Glutamatergic neuron (in vitro differentiated cells): ENCODE results near the gene PPP2R5C. TPM values are rescaled to one million over a fixed set of nuclear protein-coding genes. Genes with fewer than 3 reads are reported as not detected.
"Not testable (repeated sequence)": the region's sequence is repeated elsewhere in the genome, so short reads cannot be mapped to it uniquely, and the experiment has no call there.

Source experiments
- DNase-seq: peaks from one replicate; pipeline ENCODE4 v3.0.0; 2022
- H3K27ac Mint-ChIP-seq: one replicate; pipeline ENCODE4 v1.8.0; 2020; ENCODE audit warnings: mild to moderate bottlenecking, mixed read lengths, inconsistent platforms; ENCODE audit not compliant: unreplicated experiment
- H3K27me3 Mint-ChIP-seq: one replicate; pipeline ENCODE4 v1.8.0; 2020; ENCODE audit warnings: mild to moderate bottlenecking, moderate library complexity, mixed read lengths, inconsistent platforms; ENCODE audit not compliant: unreplicated experiment
- H3K36me3 Mint-ChIP-seq: one replicate; pipeline ENCODE4 v1.8.0; 2020; ENCODE audit warnings: mild to moderate bottlenecking, mixed read lengths, inconsistent platforms; ENCODE audit not compliant: unreplicated experiment
- H3K4me1 Mint-ChIP-seq: one replicate; pipeline ENCODE4 v1.8.0; 2020; ENCODE audit warnings: mild to moderate bottlenecking, low read depth, mixed read lengths, inconsistent platforms; ENCODE audit not compliant: unreplicated experiment
- H3K4me3 Mint-ChIP-seq: one replicate; pipeline ENCODE4 v1.8.0; 2020; ENCODE audit warnings: mild to moderate bottlenecking, mixed read lengths, inconsistent platforms; ENCODE audit not compliant: unreplicated experiment
- H3K9me3 Mint-ChIP-seq: one replicate; pipeline ENCODE4 v1.8.0; 2020; ENCODE audit warnings: mild to moderate bottlenecking, moderate library complexity, mixed read lengths, inconsistent platforms; ENCODE audit not compliant: unreplicated experiment
- total RNA-seq: library from RNA; stranded (reverse); fragmentation: NEBNext Ultra II Directional; extraction: Animal tissue kit (Norgen Biotek cat#: 25700); gene quantifications from one replicate; pipeline ENCODE4 v1.2.1, GENCODE V29; 2021; ENCODE audit not compliant: unreplicated experiment
- TF ChIP-seq, protein P1 (sequence below): fragments of 200-600 bp; sonication (generic); IDR thresholded peaks from one replicate; pipeline ENCODE4 v1.5.0; 2021; ENCODE audit not compliant: partially characterized antibody, unreplicated experiment

The PPP2R5C gene
- total RNA-seq, 1 donor from 2014 or later: 116 TPM

DNA sequence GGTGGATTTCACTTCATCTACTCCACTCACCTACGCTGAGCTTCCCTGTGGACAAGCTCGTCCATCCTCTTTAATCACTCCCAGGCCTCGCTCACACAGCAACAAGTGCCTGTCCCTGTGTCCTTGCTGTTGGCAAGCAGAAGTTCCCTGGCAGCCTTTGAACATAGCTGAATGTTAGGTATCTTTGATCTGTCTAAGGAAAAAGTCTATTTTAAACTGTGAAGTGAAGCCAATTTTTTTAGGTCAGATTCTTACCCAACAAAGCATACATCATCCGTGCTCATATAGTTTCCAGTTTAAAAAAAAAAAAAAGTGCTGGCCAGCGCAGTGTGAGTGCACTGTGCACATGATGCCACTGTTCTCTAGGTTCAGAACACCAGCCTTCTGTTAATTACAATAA lies 36.3 kb downstream of the PPP2R5C start:
- peaks cover 5% of the 10 kb centered on the region for H3K36me3 Mint-ChIP-seq
- H3K27ac Mint-ChIP-seq: no peak overlapping the region
- H3K4me1 Mint-ChIP-seq: peaks cover 7% of the 10 kb centered on the region
- H3K4me3 Mint-ChIP-seq: no peak overlapping the region
- DNase-seq: no peak
- no peaks in the 10 kb centered on the region for H3K9me3 Mint-ChIP-seq
- TF ChIP-seq, protein P1, sequence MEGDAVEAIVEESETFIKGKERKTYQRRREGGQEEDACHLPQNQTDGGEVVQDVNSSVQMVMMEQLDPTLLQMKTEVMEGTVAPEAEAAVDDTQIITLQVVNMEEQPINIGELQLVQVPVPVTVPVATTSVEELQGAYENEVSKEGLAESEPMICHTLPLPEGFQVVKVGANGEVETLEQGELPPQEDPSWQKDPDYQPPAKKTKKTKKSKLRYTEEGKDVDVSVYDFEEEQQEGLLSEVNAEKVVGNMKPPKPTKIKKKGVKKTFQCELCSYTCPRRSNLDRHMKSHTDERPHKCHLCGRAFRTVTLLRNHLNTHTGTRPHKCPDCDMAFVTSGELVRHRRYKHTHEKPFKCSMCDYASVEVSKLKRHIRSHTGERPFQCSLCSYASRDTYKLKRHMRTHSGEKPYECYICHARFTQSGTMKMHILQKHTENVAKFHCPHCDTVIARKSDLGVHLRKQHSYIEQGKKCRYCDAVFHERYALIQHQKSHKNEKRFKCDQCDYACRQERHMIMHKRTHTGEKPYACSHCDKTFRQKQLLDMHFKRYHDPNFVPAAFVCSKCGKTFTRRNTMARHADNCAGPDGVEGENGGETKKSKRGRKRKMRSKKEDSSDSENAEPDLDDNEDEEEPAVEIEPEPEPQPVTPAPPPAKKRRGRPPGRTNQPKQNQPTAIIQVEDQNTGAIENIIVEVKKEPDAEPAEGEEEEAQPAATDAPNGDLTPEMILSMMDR: no peak
- H3K27me3 Mint-ChIP-seq: peaks cover 12% of the 10 kb centered on the region

DNA sequence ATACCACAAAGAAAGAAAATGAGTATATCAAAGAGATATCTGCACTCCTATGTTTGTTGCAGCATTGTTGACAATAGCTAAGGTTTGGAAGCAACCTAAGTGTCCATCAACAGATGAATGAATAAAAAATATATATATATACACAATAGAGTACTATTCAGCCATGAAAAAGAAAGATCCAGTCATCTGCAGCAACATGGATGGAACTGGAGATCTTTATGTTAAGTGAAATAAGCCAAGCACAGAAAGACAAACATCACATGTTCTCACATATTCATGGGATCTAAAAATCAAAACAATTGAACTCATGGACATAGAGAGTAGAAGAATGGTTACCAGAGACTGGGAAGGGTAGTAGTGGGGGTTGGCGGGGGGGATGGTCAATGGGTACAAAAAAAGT lies 42.9 kb downstream of the PPP2R5C start:
- H3K9me3 Mint-ChIP-seq, DNase-seq, H3K27me3 Mint-ChIP-seq, H3K27ac Mint-ChIP-seq, H3K36me3 Mint-ChIP-seq, H3K4me3 Mint-ChIP-seq: not testable (repeated sequence)
- peaks cover 12% of the 10 kb centered on the region for H3K4me1 Mint-ChIP-seq

DNA sequence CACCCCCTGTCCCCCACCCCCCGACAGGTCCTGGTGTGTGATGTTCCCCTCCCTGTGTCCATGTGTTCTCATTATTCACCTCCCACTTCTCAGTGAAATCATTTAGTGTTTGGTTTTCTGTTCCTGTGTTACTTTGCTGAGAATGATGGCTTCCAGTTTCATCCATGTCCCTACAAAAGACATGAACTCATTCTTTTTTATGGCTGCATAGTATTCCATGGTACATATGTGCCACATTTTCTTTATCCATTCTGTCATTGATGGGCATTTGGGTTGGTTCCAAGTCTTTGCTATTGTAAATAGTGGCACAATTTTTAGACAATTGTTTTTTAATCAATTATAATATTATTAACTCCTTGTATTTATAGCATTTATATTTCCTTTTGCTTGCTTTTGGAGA lies 44.7 kb downstream of the PPP2R5C start:
- not testable (repeated sequence) for H3K36me3 Mint-ChIP-seq, H3K27ac Mint-ChIP-seq, H3K27me3 Mint-ChIP-seq, H3K9me3 Mint-ChIP-seq, H3K4me3 Mint-ChIP-seq, DNase-seq
- H3K4me1 Mint-ChIP-seq: peaks cover 15% of the 10 kb centered on the region

DNA sequence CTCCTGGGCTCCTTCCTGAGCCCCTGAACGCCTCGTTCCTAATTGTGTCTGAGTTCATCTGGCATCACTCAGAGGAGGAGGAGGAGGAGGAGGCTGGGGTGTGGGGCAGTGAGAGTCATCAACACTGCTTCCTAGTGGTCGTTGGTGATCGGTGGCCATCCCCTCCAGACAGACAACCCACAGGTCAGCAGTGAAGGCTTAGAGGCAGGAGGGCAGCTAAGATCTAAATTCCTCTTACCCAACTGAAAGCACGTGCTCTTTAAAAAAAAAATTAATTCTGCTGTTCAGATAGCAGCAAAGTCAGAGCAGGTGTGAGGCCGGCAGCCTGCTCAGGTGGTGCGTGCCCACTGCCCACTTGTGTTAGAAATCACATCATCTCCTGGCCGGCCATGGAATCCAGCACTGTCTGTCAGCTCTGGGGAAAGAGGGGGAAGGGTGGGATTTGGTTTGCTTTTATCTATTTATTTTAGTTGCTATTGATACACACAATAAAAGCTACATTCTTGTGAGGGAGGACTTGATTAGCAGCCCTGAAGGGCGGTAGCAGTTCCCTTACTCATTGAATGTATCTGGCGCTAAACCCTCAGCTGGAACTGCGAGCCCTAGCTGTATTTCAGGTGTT lies 46.6 kb downstream of the PPP2R5C start:
- TF ChIP-seq, protein P1: no peak
- Mint-ChIP-seq H3K27ac (peak overlapping the region; percentile 96), H3K9me3 (peaks cover 3% of the 10 kb centered on the region), H3K4me3 (peak overlapping the region; percentile 74), H3K27me3 (peaks cover 7% of the 10 kb centered on the region), H3K36me3 (no peaks in the 10 kb centered on the region), H3K4me1 (peaks cover 26% of the 10 kb centered on the region)
- peak; percentile 69 for DNase-seq

DNA sequence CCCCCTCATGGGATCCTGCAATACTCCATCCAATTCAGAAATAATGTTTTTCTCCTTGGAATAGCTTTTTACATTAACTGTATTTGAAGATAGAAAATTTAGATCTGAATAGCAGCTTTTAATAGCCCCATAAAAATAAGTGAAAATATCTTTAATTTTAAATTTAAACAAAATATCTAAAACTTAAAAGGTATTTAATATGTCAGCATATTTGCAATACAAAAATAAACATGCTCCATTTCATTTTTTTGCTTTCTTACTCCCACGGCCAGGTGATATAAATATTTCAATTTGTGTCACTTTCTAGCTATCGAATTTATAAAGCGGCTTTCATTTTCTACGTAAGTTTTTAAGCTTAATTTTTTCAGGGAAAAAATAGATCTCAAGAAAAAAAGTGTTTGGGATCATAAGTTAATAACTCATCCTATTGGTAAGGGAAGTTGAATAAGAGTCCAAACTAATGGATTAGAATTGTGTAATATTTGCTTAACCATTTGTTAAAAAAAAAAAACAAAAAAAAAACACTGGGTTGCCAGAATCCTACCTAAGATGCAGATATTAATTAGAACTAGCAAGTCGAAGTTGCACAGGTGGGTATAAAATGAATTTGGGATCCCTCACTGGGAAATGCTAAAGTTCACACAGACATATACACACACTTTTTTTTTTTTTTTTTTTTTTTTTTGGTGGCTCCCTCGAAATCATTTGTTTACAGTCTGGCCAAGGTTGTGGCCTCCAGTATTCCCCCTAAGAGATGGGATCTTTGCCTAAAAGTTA lies 47.6 kb downstream of the PPP2R5C start:
- Mint-ChIP-seq H3K36me3 (no peaks in the 10 kb centered on the region), H3K27ac (peak overlapping the region; percentile 99), H3K9me3 (peaks cover 3% of the 10 kb centered on the region), H3K4me3 (peak overlapping the region; percentile 96), H3K4me1 (peaks cover 26% of the 10 kb centered on the region), H3K27me3 (peaks cover 7% of the 10 kb centered on the region)
- no peak for DNase-seq
- TF ChIP-seq, protein P1: no peak
